Epidermal melanocyte (primary cell): ENCODE measurements around the gene C1QTNF2.
"Not testable (repeated sequence)": the region's sequence is repeated elsewhere in the genome, so short reads cannot be mapped to it uniquely, and the experiment has no call there.

Experiments used
- DNase-seq: peaks from one replicate; pipeline ENCODE4 v3.0.0; 2011; ENCODE audit warnings: low spot score; ENCODE audit not compliant: insufficient read length

Gene C1QTNF2

DNA sequence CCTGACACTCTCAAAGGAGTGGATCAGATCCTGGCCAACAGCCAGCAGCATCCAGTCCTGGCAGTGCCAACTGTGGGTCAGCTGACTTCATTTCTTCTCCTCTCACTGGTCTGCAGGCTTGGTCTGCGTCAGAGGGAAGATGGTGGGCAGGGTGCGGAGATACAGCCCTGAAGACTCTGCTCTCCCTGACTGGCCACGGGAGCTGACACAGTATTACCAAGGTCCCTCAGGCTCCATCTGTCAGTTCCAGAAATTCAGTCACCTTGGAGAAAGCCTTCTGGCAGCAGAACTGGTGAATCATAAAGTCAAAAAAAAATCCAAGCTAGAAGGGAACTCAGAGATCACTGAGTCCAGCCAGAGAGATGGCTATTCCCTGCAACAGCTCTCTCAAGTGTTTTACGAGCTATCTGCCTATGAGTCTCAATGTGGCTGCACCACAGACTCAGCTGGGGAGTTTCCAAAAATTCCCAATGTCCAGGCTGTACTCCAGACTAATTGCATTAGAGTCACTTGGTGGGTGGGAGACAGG is 27.9 kb downstream of the C1QTNF2 start:
- no peak for DNase-seq

DNA sequence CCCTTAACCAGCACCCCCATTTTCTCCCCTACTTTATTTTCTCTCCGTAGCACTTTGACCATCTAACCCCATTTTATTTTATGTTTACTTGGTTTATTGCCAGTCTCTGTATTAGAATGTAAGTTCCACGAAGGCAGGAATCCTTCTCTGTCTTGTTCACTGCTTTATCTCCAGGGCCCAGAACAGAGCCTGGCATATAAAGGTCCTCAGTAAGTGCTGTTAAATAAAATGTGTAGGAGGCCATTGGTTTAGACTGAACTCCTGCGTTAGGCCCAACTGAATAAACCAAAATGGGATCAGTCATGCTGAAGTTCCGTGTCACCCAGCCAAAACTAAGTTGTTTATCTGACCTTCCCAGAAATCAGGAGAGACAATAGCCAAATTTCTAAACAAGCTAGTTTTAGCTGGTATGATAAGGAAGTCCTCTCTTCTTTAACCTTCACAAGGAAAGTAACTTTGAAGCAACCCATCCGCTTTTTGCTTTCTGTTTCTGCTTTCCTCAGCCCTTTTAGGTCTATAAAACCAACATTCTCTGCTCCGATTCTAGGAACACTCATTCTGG is 29.0 kb downstream of the C1QTNF2 start:
- DNase-seq = no peak

DNA sequence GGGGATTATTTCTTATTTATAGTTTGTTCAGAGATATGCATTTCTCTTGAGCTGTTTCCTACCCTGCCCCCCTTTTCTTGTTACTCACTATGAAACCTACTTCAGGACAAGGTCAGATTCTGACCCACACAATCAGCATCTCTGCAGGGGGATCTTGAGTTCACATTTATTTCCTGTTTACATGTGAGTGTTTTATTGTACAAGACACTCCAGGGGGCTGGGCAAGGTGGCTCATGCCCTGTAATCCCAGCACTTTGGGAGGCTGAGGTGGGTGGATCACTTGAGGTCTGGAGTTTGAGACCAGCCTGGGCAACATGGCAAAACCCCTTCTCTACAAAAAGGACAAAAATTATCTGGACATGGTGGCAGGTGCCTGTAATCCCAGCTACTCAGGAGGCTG is 29.9 kb downstream of the C1QTNF2 start:
- not testable (repeated sequence) for DNase-seq

DNA sequence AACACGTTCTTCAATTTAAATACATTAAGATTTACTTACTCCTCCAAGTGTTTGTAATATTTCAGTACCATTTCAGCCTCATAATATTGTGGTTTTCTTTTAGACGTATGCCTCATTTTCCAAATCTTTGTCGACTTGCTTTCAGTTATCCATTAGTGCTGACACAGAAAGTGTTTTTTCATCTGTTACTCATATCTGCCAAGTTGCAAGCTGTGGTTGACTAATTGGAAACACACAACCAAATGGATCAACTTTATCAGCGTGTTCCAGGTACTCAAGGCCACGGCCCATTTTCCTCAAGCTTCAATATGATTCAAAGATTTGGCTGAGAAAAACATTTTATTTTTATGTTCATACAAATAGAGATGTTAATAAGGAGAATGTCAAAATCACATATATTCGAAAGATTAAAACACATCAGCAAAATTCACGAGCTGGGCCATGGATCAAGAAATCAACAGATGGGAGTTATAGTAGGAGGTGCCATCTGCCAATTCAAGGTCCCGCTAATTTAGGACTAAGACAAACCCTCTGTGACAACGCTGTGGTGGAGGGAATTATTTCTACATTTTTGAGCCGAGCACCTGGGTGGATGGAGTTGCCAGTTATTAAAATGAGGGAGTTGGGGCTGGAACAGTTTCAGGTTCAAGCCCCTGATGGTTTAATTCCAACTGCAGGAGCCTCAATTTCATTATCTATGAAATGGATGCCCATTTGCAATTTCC is 30.9 kb downstream of the C1QTNF2 start:
- DNase-seq = no peak

DNA sequence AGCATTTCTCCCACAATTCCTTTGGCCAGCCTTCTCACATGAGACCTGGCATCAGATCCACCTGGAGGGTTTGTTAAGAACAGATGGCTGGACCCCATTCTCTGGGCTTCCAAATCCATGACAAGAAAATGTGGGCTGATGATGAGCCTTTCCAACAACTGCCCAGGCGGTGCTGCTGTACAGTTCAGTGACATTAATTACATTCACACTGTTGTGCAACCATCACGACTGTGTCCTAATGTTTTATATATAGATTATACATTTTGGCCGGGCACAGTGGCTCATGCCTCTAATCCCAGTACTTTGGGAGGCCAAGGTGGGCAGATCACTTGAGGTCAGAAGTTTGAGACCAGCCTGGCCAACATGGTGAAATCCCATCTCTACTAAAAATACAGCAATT is 35.7 kb downstream of the C1QTNF2 start:
- not testable (repeated sequence) for DNase-seq

DNA sequence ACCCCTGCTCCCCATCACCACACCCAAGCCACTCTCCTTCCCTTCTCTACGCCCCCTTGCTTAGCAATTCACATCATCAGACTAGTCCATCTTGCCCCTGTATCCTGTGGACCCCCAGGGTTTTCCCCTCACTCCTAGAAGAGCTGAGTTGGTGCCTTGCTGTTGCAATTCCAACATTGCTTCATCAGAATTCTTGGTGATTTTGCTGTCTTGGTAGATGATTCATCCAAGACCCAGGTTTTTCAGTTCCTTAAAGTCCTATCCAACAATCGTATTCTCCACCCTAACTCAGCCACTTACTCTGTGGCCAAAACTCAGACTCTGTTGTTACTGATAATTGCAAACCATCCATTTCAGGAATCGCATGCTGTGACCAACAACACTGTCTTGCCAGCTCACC is 36.7 kb downstream of the C1QTNF2 start:
- no peak for DNase-seq

DNA sequence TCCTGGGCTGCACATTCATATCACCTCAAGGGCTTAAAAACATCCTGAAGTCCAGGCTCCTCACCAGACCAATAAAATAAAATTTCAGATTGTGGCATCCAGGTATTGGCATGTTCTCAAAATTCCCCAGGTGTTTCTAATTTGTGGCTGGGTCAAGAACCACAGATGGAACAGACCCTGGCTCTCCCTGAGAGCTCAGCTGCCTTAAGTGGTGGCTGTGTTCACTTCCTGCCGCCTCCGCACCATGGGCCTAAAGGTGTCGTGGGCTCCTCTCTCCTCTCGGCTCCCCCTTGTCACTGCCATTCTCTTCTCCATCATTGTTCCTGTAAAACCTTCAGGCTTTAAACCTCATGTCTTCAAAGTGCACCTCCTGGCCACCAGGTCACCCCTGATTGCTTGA is 40.2 kb downstream of the C1QTNF2 start:
- no peak for DNase-seq

DNA sequence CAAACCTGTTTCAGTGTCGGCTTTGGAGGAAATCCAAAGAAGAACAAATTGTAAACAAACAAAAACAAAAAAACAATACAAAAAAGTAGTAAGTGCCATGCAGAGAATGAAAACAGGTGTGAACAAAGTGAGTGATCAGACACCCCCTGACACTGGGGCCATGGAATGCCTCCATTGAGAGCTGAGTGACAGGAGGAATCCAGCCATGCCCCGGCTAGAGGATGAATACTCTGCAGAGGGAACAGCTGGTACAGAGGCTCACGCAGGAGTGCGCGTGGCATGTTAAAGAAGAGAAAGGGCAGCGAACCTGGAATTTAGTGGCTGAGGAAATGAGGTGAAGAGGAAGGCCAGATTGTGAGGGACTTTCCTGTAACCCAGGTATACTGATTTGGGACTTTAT is 42.6 kb downstream of the C1QTNF2 start:
- no peak for DNase-seq

DNA sequence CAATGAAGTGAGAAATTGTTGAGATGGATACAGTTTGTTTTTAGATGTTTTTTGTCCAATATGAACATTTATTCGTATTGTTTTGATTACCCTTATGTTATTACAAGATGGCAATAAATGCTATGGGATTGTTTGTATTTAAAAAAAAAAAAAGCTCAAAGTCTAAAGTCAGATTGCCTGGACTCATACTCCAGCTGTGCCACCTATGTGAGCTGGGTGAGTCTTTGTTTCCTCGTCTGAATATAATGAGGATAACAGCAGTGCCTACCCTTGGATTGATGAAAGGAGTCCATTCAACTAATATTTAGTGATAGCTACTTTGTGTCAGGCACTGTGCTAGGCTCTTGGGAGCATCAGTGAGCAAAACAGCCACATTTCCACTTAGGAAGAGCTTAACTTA is 43.4 kb downstream of the C1QTNF2 start:
- no peak for DNase-seq

DNA sequence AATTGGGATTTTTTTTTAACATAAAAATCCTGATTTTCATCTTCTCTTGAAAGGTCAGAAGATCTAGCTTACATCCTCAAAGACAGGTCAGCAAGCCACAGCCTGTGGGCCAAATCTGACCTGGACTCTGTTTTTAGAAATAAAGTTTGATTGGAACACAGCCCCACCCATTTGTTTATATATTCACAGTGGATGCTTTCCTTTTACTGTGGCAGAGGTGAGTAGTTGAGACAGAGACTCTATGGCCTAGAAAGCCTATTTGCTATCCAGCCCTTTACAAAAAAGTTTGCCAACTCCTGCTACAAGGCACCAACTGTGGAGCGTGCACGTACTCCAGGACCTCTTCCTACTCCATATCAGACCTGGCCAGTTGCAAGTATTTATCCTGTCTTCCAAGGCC is 44.7 kb downstream of the C1QTNF2 start:
- DNase-seq = no peak

DNA sequence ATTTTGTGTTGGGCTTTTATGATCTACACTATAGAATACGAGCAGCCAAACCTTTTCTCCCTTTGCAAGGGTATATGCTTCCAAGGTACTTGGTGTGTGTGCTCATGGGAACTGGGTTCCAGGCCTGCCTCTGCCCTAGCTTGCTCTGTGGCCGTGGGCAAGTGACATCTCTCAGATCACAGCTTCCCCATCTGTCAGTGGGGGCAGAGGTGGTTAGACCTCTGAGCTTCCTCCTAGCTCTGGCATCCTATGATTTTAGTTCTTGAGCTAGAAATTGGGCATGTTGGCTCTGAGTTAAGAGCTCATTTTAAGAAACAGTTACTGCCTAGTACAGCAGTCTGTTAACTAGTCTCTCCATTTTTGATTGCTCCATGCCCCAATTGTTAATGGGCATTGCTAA is 45.5 kb downstream of the C1QTNF2 start:
- DNase-seq = no peak

DNA sequence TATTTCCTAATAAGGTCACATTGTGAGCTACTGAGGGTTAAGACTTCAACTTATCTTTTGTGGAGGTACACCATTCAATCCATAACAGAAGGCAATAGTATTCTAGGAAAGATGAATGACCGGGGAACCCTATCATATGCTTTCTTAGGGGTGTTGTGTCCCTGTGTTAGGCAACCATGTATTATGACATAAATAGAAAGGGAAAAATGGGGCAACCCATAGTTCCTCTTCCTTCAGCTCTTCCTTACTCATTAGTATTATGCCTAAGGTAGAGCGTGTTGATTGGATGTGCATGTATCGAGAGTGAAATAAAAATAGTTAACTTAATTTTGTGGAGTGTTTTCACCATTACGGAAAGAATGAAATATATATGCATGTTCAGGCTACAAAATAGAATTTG is 52.0 kb downstream of the C1QTNF2 start:
- no peak for DNase-seq

DNA sequence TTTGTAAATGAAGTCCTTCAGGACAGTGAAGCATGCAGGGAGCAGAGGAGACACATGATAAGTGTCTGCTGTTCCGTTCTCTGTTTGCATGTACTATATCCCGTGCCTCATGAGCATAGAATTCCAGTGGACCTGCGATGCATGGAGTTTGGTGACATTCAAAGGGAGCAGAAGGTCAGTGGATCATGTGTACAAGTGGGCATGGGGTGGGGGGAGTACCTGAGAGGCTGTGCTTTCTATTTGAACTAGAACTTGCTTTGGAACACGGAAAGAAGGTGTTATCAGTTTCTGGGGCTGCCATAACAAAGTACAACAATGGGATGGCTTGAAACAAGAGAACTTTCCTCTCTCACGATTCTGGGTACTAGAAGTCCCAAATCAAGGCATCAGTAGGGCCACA is 53.0 kb downstream of the C1QTNF2 start:
- DNase-seq = no peak

DNA sequence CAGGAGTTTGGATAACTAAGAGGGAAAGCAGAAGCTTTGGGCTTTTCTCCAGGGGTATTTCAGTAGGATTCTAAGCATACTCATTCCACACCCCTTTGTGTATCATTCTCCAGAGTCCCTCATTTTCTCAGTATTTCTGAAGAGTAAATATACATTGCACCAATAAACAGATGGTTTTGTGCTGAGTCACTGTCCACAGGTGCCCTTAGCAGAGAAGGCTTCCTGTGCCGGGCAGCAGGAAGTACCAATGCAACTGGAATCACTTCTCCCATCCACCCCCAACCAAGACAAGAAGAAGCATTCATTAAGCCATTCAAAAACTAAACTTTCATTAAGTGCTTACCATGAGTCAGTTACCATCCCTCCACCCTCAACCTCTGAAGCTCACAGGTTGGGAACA is 54.5 kb downstream of the C1QTNF2 start:
- no peak for DNase-seq

DNA sequence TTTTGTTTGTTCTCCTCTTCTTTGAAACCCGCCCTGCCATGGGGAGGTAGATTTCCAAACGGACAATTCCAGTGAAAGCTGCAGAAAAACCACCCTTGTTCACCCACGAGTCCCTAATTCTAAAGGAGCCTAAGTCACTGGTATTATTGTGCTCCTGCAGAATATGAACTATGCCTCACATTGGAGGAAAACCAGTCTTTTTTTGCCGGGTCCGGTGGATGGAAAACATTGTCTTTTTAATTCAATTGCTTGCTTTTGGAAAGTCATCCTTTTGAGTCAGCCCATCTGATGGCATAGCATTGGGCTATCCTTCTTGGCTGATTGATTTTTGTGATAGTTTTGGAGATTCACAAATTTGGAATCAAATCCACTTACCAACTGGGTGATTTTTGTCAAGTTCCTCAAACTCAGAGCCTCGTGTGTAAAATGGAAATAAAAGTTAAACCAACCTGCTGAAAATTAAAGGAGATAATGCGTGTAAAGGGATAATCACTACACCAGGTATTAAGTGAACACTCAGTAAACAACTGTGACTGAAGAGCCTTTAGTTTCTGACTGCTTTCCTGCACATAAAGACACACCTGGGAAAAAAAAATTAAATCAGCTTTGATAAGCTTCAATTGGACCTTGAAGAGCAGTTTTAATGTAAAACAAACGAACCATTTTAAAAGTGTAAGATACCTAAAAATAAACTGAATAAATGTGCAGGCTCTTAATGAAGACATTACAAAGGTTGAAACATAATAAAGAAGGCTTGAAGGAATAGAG is 57.3 kb downstream of the C1QTNF2 start:
- DNase-seq = no peak

DNA sequence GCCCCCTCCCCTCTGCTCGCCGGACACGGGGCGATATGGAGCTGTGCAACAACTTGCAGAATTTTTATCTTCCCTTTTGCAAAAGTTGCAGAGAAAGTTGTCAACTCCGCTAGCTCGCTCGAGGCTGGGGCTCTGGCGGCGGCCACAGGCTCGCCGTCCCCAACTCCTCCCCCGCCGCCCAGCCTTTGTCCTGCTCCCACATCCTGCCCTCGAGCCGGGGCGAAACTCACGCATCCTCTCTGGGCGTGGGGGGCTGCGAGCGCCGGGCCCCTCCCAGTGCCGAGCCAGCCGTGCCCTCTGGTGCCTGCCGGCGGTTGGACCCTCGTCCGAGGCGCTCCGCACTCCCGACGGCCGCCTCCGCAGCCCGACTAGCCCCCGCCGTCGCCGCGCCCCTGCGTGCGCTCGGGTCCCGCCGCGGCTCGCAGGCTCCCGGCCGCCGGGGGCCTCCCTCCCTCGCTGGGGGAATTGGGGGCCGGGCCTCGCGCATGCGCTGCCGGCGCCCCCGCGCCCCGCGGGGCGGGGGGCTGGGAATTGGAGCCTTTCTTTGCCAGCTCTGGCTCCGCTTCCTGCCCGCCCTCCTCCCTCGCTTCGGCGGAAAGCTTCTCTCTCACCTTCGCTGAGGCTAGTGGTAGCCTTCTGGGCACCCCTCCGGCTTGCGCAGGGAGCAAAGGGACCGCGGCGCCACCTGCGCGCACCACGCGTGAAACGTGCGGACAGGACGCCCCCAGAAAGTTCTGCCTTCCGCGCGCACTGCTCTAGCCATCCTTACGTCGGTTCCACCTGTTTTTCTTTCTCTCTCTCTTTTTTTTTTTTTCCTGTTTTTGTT is 58.1 kb downstream of the C1QTNF2 start, which contains the start of gene CCNJL:
Gene CCNJL, minus strand, starts transcription at position 431 of the 826 bp plus-strand sequence. CDS start 641 bp downstream, outside the sequence.
- peak; percentile 81 for DNase-seq

DNA sequence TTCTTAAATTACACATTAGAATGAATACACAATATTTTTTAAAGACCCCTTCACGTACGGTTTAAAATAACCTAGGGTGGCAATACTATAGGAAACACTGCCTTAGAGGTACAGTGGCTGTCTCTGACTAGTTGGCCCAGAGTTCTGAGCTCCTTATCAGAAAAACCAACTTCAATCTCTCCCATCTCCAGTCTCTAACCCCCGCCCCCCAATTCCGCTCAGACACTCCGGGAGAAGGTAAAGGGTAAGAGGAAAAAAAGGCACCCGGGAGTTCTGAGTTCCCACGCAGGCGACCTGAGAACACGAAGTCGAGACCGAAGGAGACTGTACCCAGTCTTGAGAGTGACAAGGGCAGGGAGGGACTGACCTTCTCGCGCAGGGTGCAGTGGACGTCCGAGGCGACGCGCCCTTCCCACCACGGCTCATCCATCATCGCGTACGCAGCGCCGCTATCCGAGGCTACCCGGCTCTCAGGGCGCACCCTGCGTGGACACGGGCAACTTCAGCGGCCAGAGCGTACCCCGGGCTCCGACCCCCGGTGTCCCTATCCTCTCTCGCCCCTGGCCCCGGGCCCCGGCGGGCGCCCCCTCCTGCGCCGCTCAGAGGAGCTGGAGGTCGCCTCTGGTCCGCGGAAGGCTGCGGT is 58.8 kb downstream of the C1QTNF2 start:
- DNase-seq = no peak

DNA sequence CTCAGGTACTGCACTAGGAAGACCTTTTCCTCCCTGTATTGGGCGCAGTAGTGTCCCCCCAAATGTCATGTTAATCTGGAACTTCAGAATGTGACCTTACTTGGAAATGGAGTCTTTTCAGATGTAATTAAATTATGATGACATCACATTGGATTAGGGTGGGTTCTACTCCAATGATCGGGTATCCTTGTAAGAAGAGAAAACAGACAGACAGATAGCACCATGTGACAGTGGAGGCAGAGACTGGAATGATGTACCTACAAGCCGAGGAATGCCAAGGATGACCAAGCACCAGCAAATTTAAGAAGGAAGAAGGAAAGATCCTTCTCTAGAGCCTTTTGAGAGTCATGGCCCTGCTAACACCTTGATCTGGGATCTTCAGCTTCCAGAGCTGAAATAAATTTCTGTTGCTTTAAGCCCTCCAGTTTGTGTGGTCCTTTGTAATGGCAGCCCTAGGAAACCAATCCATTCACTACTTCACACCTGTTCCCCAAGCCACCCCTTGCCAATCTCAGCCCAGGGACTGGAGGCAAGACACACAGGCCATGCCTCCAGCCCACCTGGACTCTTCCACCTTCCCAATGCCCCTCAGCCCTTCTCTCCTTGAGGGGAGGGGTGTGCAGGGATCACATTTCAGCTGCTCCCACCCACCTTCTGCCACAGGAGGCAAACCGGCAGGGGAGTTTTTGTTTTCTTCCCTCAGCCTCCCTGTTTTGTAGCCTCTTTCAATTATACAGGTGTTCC is 59.7 kb downstream of the C1QTNF2 start:
- no peak for DNase-seq

DNA sequence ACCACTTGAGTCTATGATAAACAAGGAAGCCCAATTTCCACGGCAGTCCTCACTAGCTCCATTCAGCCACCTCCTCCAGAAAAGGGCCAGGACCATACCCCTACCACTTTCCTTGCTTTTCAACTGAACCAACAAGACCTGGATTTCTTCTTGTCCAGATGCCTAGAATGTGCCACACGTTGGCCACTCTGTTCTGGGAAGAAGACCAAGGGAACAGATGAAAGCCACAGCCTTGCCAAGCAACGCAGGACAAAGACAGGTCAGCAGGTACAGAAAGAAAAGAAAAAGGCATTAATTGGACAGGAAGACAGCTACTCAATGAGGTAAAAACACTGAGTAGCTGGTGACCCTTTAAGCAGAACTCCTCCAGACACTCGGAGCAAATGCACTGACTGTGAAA is 60.3 kb downstream of the C1QTNF2 start:
- no peak for DNase-seq

DNA sequence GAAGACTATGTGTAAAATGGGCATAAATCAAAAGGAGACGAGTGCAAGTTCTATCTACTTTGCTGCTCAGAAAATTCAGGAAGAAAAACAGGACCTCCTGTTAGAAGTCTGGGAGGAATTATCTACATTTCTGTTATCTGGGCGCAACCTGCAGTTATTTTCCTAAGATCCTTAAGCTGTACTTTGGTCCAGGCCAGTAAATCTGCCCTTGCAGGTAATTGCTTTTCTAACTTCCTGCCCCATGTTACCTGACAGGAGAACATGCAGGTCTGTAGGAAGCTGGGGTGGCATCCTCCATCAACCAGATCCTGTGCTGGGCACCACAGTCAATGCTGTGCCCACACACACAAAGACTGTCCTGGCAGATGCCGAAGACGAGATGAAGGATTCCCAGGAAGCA is 63.7 kb downstream of the C1QTNF2 start:
- DNase-seq = no peak
